ENCODE measurements around the gene TADA2A.
"Not testable (repeated sequence)": the region's sequence is repeated elsewhere in the genome, so short reads cannot be mapped to it uniquely, and the experiment has no call there.

Gene TADA2A

DNA sequence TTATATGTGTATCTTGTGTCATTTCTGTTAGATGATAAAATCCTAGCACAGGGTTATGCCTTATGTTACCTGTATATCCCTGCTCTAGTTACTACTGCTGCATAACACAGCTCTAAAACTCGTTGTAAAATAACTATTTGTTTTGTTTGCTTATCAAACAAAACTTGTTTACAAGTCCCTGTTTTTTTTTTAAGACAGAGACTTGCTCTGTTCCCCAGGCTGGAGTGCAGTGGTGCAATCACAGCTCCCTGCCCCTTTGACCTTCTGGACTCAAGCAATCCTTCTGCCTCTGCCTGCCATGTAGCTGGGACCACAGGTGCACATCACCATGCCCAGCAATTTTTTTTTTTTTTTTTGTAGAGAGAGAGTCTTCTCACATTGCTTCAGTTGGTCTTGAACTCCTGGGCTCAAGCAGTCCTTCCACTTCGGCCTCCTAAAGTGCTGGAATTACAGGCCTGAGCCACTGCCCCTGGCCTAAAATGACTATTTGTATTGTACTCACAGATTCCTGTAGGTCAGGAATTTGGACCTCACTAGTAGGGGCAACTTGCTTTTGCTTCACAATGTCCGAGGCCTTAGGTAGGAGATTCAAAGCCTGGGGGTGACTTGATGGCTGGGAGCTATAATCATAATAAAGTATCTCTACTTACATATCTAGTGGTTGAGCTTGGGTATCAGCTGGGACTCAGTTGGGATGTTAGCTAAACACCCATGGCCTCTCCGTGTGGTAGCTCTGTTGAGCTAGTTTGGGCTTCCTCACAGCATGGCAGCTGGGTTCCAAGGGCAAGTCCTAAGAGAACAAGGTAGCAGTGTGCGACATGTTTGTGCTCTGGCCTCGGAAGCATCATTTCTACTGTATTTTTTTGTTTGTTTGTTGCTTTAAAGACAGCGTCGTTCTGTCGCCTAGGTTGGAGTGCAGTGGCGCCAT is 95.6 kb downstream of the TADA2A start:
- Histone ChIP-seq H3K9me3 (ENCODE audit: control insufficient read depth, low read depth, low read length) (no peaks in the 10 kb centered on the region), H3K4me1 (ENCODE audit: control insufficient read depth, low read depth, low read length) (no peaks in the 10 kb centered on the region), H3K4me3 (ENCODE audit: low read length) (no peak overlapping the region), H3K27me3 (ENCODE audit: control insufficient read depth, insufficient read depth, low read length) (no peaks in the 10 kb centered on the region), H3K27ac (ENCODE audit: low read length) (no peak overlapping the region), H3K36me3 (ENCODE audit: control insufficient read depth, low read depth, low read length) (no peaks in the 10 kb centered on the region), H3K9ac (ENCODE audit: low read length) (no peak overlapping the region)

DNA sequence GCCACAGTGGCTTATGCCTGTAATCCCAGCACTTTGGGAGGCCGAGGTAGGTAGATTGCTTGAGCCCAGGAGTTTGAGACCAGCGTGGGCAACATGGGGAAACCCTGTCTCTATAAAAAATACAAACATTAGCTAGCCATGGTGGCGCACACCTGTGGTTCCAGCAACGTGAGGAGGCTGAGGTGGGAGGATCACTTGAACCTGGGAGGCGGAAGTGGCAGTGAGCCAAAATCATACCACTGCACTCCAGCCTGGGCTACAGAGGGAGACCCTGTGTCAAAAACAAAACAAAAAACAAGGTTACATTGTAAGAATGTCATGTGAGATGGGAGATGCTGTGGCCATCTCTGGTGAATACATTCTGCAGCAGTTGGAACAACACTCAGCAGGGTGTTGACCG is 96.5 kb downstream of the TADA2A start:
- no peaks in the 10 kb centered on the region for H3K36me3 ChIP-seq (ENCODE audit: control insufficient read depth, low read depth, low read length)
- no peak overlapping the region for H3K4me3 ChIP-seq (ENCODE audit: low read length)
- H3K27ac ChIP-seq (ENCODE audit: low read length), result no peak overlapping the region
- no peaks in the 10 kb centered on the region for H3K9me3 ChIP-seq (ENCODE audit: control insufficient read depth, low read depth, low read length)
- H3K9ac ChIP-seq (ENCODE audit: low read length), result no peak overlapping the region
- H3K27me3 ChIP-seq (ENCODE audit: control insufficient read depth, insufficient read depth, low read length), result no peaks in the 10 kb centered on the region
- H3K4me1 ChIP-seq (ENCODE audit: control insufficient read depth, low read depth, low read length), result no peaks in the 10 kb centered on the region

DNA sequence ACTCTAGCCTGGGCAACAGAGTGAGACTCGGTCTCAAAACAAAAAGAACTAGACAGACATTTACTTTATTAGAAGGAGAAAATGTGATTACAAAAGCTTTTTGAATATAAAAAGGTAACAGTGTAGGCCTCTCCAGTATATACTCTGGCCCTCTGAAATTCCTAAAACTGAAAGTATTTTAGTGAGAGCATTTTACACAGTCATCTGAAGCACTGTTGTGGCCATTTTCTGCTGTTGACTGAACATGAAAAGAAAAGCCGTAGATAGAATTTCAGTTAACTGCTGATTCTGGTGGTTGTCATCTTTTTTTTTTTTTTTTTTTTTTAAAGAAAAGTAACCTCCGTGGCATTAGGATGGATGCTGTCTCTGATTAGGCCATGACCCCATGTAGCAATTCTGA is 98.6 kb downstream of the TADA2A start:
- H3K9ac ChIP-seq (ENCODE audit: low read length), result no peak overlapping the region
- no peaks in the 10 kb centered on the region for H3K36me3 ChIP-seq (ENCODE audit: control insufficient read depth, low read depth, low read length)
- no peak overlapping the region for H3K4me3 ChIP-seq (ENCODE audit: low read length)
- no peak overlapping the region for H3K27ac ChIP-seq (ENCODE audit: low read length)
- no peaks in the 10 kb centered on the region for H3K9me3 ChIP-seq (ENCODE audit: control insufficient read depth, low read depth, low read length)
- H3K27me3 ChIP-seq (ENCODE audit: control insufficient read depth, insufficient read depth, low read length), result no peaks in the 10 kb centered on the region
- H3K4me1 ChIP-seq (ENCODE audit: control insufficient read depth, low read depth, low read length), result no peaks in the 10 kb centered on the region

DNA sequence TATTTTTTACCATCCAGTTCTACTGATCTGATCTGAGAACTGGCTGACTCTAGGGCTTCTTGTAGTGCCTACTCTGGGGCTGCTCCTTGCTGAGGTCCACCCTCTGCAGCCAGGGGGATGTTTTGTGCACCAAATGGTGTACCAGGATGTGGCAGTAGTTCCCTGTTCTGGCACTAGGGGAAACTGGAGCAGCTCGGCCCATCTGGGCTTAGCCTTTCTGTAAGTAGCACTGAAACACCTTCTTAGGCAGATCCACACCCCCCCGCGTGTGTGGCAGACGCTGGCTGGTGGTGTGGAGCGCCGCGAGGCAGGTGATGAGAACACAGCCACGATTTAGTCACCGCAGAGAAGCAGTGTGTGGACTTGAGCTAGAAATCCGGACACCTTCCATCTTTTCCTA is 100.0 kb downstream of the TADA2A start:
- Histone ChIP-seq H3K4me1 (ENCODE audit: control insufficient read depth, low read depth, low read length) (no peaks in the 10 kb centered on the region), H3K9ac (ENCODE audit: low read length) (no peak overlapping the region), H3K36me3 (ENCODE audit: control insufficient read depth, low read depth, low read length) (no peaks in the 10 kb centered on the region), H3K4me3 (ENCODE audit: low read length) (no peak overlapping the region), H3K9me3 (ENCODE audit: control insufficient read depth, low read depth, low read length) (no peaks in the 10 kb centered on the region), H3K27ac (ENCODE audit: low read length) (no peak overlapping the region), H3K27me3 (ENCODE audit: control insufficient read depth, insufficient read depth, low read length) (no peaks in the 10 kb centered on the region)

DNA sequence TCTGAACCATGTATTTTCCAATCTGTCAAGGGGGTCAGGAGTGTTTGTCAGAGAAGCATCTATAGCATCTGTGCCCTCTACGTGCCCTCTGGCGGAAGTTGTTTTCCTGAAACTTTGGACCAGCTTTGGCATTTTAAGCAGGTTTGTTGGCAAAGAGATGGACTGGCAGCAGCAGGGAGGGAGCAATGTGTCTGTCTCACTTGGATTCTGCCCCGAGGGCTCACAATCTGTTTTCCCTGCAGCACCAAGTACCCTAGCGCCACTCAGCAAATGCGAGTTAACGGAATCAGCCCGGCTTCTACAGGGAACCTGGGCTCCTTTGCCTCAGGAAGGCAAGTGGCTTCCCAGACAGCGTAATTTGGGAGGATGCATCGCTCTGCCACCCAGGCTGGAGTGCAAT is 100.4 kb downstream of the TADA2A start:
- H3K4me3 ChIP-seq (ENCODE audit: low read length), result no peak overlapping the region
- no peaks in the 10 kb centered on the region for H3K36me3 ChIP-seq (ENCODE audit: control insufficient read depth, low read depth, low read length)
- H3K27ac ChIP-seq (ENCODE audit: low read length), result no peak overlapping the region
- no peaks in the 10 kb centered on the region for H3K4me1 ChIP-seq (ENCODE audit: control insufficient read depth, low read depth, low read length)
- no peaks in the 10 kb centered on the region for H3K27me3 ChIP-seq (ENCODE audit: control insufficient read depth, insufficient read depth, low read length)
- H3K9ac ChIP-seq (ENCODE audit: low read length), result no peak overlapping the region
- no peaks in the 10 kb centered on the region for H3K9me3 ChIP-seq (ENCODE audit: control insufficient read depth, low read depth, low read length)

DNA sequence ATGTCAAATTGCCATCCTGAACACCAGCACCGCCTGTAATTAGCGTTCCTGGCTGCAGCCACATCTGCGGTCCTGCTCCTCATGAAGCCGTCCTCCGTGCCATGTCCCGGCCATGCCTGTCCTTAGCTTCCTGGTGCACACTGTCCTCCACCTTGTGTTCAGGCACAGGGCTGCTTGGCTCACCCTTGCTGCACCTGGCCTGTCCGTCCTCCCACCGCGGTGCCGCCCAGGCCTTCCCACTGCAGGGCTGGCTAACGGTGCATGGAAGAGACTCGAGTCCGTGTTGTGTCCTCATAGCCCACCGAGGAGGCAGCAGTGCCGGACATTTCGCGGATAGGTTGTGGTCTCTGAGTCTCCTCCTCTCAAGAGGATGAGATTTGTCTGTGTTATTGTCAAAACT is 103.4 kb downstream of the TADA2A start:
- H3K27me3 ChIP-seq (ENCODE audit: control insufficient read depth, insufficient read depth, low read length), result no peaks in the 10 kb centered on the region
- no peaks in the 10 kb centered on the region for H3K4me1 ChIP-seq (ENCODE audit: control insufficient read depth, low read depth, low read length)
- peaks cover 13% of the 10 kb centered on the region for H3K36me3 ChIP-seq (ENCODE audit: control insufficient read depth, low read depth, low read length)
- no peak overlapping the region for H3K4me3 ChIP-seq (ENCODE audit: low read length)
- H3K27ac ChIP-seq (ENCODE audit: low read length), result no peak overlapping the region
- H3K9ac ChIP-seq (ENCODE audit: low read length), result no peak overlapping the region
- H3K9me3 ChIP-seq (ENCODE audit: control insufficient read depth, low read depth, low read length), result no peaks in the 10 kb centered on the region

DNA sequence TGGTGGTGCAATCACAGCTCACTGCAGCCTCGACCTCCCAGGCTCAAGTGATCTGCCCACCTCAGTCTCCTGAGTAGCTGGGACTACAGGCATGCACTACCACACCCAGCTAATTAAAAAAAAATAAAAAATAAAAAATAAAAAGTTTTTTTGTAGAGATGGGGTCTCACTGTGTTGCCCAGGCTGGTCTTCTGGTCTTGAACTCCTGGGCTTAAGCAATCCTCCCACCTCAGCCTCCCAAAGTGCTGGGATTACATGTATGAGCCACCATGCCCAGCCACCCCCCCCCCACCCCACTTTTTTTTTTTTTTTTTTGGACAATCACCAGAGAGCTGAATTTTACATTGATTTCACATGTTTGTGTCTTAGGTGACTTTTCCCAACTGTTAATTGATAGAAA is 105.0 kb downstream of the TADA2A start:
- H3K9me3 ChIP-seq (ENCODE audit: control insufficient read depth, low read depth, low read length); H3K27ac ChIP-seq (ENCODE audit: low read length); H3K4me3 ChIP-seq (ENCODE audit: low read length); H3K9ac ChIP-seq (ENCODE audit: low read length); H3K27me3 ChIP-seq (ENCODE audit: control insufficient read depth, insufficient read depth, low read length); H3K4me1 ChIP-seq (ENCODE audit: control insufficient read depth, low read depth, low read length): not testable (repeated sequence)
- H3K36me3 ChIP-seq (ENCODE audit: control insufficient read depth, low read depth, low read length), result peaks cover 13% of the 10 kb centered on the region

DNA sequence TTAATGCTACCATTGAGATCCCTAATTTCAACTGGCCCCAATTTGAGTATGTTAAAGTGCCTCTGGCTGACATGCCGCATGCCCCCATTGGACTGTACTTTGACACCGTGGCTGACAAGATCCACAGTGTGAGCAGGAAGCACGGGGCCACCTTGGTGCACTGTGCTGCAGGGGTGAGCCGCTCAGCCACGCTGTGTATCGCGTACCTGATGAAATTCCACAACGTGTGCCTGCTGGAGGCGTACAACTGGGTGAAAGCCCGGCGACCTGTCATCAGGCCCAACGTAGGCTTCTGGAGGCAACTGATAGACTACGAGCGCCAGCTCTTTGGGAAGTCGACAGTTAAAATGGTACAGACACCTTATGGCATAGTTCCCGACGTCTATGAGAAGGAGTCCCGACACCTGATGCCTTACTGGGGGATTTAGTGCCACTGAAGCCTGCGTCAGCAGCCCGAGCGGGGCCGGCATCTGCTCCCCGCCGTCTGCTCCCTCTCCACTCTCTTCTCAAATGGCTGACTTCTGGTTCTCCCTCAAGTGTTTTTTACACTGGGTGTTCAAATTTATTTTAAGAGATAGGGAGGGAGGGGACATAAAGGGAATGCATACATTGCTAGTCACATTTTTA is 105.9 kb downstream of the TADA2A start:
- Histone ChIP-seq H3K27me3 (ENCODE audit: control insufficient read depth, insufficient read depth, low read length) (no peaks in the 10 kb centered on the region), H3K27ac (ENCODE audit: low read length) (no peak overlapping the region), H3K4me1 (ENCODE audit: control insufficient read depth, low read depth, low read length) (no peaks in the 10 kb centered on the region), H3K9ac (ENCODE audit: low read length) (no peak overlapping the region), H3K36me3 (ENCODE audit: control insufficient read depth, low read depth, low read length) (peaks cover 13% of the 10 kb centered on the region), H3K9me3 (ENCODE audit: control insufficient read depth, low read depth, low read length) (no peaks in the 10 kb centered on the region), H3K4me3 (ENCODE audit: low read length) (no peak overlapping the region)

DNA sequence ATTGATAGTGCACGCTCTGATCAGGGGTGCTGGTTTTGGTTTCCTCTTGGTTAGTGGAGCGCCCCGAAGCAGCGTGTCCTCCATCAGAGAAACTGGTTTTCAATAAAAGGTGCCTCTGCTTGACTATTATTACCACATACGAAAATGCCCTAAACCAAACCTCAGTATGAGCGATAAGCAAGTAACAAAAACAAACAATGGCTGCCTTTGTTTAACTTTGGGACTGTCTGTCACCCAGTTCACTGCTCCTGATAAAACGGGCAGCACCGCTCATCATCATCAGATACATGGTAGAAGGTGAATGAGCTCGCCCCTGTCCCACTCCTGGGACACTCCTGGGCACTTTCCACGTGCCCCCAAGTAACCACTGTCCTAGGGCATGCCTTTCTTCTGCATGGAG is 107.0 kb downstream of the TADA2A start:
- Histone ChIP-seq H3K36me3 (ENCODE audit: control insufficient read depth, low read depth, low read length) (peaks cover 22% of the 10 kb centered on the region), H3K27me3 (ENCODE audit: control insufficient read depth, insufficient read depth, low read length) (no peaks in the 10 kb centered on the region), H3K9me3 (ENCODE audit: control insufficient read depth, low read depth, low read length) (no peaks in the 10 kb centered on the region), H3K27ac (ENCODE audit: low read length) (no peak overlapping the region), H3K9ac (ENCODE audit: low read length) (no peak overlapping the region), H3K4me3 (ENCODE audit: low read length) (no peak overlapping the region), H3K4me1 (ENCODE audit: control insufficient read depth, low read depth, low read length) (no peaks in the 10 kb centered on the region)

DNA sequence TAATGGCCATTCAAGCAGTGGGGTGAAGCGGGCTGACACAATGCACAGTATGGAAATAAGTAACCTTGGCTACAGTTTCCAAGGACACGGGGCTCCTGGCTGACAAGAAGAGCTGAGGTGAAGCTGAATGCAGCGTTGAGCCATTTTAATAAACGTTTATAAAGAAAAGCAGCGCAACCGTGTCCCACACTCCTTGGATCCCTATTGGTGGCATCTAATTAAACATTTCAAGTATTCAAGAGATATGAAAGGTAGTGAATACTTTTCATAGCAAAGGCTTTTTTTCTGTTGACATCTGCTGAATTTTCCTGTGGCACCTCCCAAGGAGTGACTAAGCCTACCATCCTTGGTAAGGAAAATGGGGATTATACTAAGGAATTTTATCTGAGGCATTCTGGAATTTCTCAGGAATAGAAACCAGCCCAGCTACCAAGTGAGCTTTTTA is 109.5 kb downstream of the TADA2A start:
- peaks cover 32% of the 10 kb centered on the region for H3K36me3 ChIP-seq (ENCODE audit: control insufficient read depth, low read depth, low read length)
- no peaks in the 10 kb centered on the region for H3K27me3 ChIP-seq (ENCODE audit: control insufficient read depth, insufficient read depth, low read length)
- H3K4me1 ChIP-seq (ENCODE audit: control insufficient read depth, low read depth, low read length), result no peaks in the 10 kb centered on the region
- H3K9me3 ChIP-seq (ENCODE audit: control insufficient read depth, low read depth, low read length), result no peaks in the 10 kb centered on the region
- H3K4me3 ChIP-seq (ENCODE audit: low read length), result no peak overlapping the region
- no peak overlapping the region for H3K27ac ChIP-seq (ENCODE audit: low read length)
- no peak overlapping the region for H3K9ac ChIP-seq (ENCODE audit: low read length)

DNA sequence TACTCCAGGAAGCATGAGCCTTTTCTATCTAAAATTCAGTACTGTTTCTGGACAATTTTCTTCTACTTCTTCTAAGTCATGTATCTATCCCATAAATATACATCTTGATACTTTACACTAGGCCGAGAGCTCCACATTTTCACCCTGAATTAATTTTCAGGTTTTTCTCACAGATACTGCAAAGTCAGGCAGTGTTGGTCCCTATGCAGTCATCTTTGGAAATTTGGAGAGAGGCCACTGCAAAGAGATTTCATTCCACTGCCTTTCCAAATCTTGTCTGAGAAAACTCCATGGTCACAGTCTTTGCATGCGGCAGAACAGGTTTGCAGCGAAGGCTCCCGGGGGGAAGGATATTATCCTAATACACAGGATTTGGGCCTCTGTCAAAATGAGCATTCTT is 111.2 kb downstream of the TADA2A start:
- H3K9ac ChIP-seq (ENCODE audit: low read length), result no peak overlapping the region
- peaks cover 25% of the 10 kb centered on the region for H3K36me3 ChIP-seq (ENCODE audit: control insufficient read depth, low read depth, low read length)

DNA sequence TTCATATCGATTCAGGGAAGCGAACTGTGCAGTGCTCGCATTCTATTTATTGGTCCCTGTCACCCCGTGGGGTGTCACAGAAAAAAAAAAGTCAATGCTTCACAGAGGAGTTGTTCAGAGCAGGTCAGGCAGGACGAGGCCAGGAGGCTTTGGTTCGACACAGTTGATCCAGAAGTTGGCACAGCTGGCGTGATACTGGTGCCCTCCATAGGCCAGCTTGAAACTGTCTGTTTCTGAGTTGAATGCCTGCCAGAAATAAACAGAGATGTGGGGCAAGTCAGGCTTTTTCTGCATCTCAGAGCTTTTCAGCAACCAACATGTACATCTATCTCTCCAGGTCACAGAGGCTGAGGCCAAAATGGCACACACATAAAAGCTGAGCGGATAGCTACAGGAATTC is 112.1 kb downstream of the TADA2A start:
- H3K4me3 ChIP-seq (ENCODE audit: low read length), result no peak overlapping the region
- no peak overlapping the region for H3K9ac ChIP-seq (ENCODE audit: low read length)
- no peaks in the 10 kb centered on the region for H3K4me1 ChIP-seq (ENCODE audit: control insufficient read depth, low read depth, low read length)
- no peaks in the 10 kb centered on the region for H3K9me3 ChIP-seq (ENCODE audit: control insufficient read depth, low read depth, low read length)
- H3K36me3 ChIP-seq (ENCODE audit: control insufficient read depth, low read depth, low read length), result peaks cover 21% of the 10 kb centered on the region
- H3K27me3 ChIP-seq (ENCODE audit: control insufficient read depth, insufficient read depth, low read length), result no peaks in the 10 kb centered on the region
- H3K27ac ChIP-seq (ENCODE audit: low read length), result no peak overlapping the region

More for the DNA sequence above, 111.2 kb downstream of the TADA2A start:
- H3K27ac ChIP-seq (ENCODE audit: low read length), result no peak overlapping the region
- no peaks in the 10 kb centered on the region for H3K27me3 ChIP-seq (ENCODE audit: control insufficient read depth, insufficient read depth, low read length)
- H3K4me3 ChIP-seq (ENCODE audit: low read length), result no peak overlapping the region
- no peaks in the 10 kb centered on the region for H3K9me3 ChIP-seq (ENCODE audit: control insufficient read depth, low read depth, low read length)
- H3K4me1 ChIP-seq (ENCODE audit: control insufficient read depth, low read depth, low read length), result no peaks in the 10 kb centered on the region
